ENCODE measurements around the gene POLN.

Gene POLN

GRCh38 chr4:2024683-2025082 lies 217.2 kb downstream of the POLN start:
- FAIRE-seq (no peak), DNase-seq (ENCODE audit: extremely low spot score, insufficient read length, low read depth) (no peak)
